Measurements from ENCODE around the gene POLD3. TPM values are rescaled to one million over a fixed set of nuclear protein-coding genes. Genes with fewer than 3 reads are reported as not detected.

POLD3 gene
- total and polyA plus RNA-seq, 2 donors (not counting 1 experiment from before 2014, with no cell fraction given): 4.6 to 17.6 TPM

GRCh38 chr11:74646215-74646614 is 53.8 kb downstream of the POLD3 start:
- H3K27me3 Mint-ChIP-seq: no peaks in the 10 kb centered on the region
- TF ChIP-seq EZH2 (IDR thresholded peaks at IDR 0.05; ENCODE audit: borderline replicate concordance, insufficient read depth, low read depth, low read length, poor library complexity, severe bottlenecking) (no peak), CTCF (IDR thresholded peaks at IDR 0.05) (no peak)
- no peaks in the 10 kb centered on the region for H3K27me3 ChIP-seq (replicated peaks in 1 of 4; ENCODE audit: control extremely low read depth in 1 of 4, control insufficient read depth in 3 of 4, insufficient read depth in 4 of 4, low read length in 3 of 4)
- no peak for ATAC-seq (ENCODE audit: low read depth)
- ChIA-PET CTCF (no interaction called here), POLR2A (no interaction called here)
- H3K4me2 ChIP-seq (replicated peaks; ENCODE audit: low read depth, low read length, poor library complexity, severe bottlenecking): no peak overlapping the region
- H3K9ac ChIP-seq (ENCODE audit: low read length): no peak overlapping the region
- H2AFZ ChIP-seq (ENCODE audit: insufficient read depth, low read depth, low read length, poor library complexity, severe bottlenecking): no peak overlapping the region
- DNase-seq: no peak
- no CpG with 5 or more reads among the region's 4 CpGs for WGBS (ENCODE audit: insufficient coverage)
- no peaks in the 10 kb centered on the region for H3K4me1 Mint-ChIP-seq
- no peak overlapping the region for H3K4me3 Mint-ChIP-seq
- H3K4me1 ChIP-seq (ENCODE audit: control insufficient read depth in 2 of 2, insufficient read depth in 2 of 2, low read length in 2 of 2): no peaks in the 10 kb centered on the region
- peaks cover 0 to 17% of the 10 kb centered on the region in 2 experiments for H3K36me3 ChIP-seq (replicated peaks in 1 of 2; ENCODE audit: control extremely low read depth in 1 of 2, control insufficient read depth in 1 of 2, extremely low read depth in 1 of 2, insufficient read depth in 2 of 2, low read length in 1 of 2)
- H3K27ac Mint-ChIP-seq: no peak overlapping the region
- H3K79me2 ChIP-seq (ENCODE audit: control insufficient read depth, insufficient read depth, low read length): no peaks in the 10 kb centered on the region
- no peaks in the 10 kb centered on the region for H3K9me3 Mint-ChIP-seq (ENCODE audit: insufficient read depth)
- H3K4me3 ChIP-seq (ENCODE audit: control extremely low read depth in 1 of 5, extremely low read depth in 1 of 5, insufficient read depth in 1 of 5, low read depth in 2 of 5, low read length in 4 of 5): no peak overlapping the region
- no peaks in the 10 kb centered on the region for H3K9me3 ChIP-seq (ENCODE audit: control extremely low read depth in 1 of 3, control insufficient read depth in 2 of 3, insufficient read depth in 1 of 3, low read length in 2 of 3)
- H3K27ac ChIP-seq (ENCODE audit: low read length in 2 of 2): no peak overlapping the region
- intact Hi-C loops (cut with micrococcal nuclease): no loop called here
- no peaks in the 10 kb centered on the region for H4K20me1 ChIP-seq (ENCODE audit: control insufficient read depth, insufficient read depth, low read length, poor library complexity, severe bottlenecking)

- Histone ChIP-seq H4K20me1 (ENCODE audit: control insufficient read depth, insufficient read depth, low read length, poor library complexity, severe bottlenecking) (no peaks in the 10 kb centered on the region), H3K4me1 (ENCODE audit: control insufficient read depth in 2 of 2, insufficient read depth in 2 of 2, low read length in 2 of 2) (no peaks in the 10 kb centered on the region), H3K79me2 (ENCODE audit: control insufficient read depth, insufficient read depth, low read length) (no peaks in the 10 kb centered on the region), H3K4me3 (ENCODE audit: control extremely low read depth in 1 of 5, extremely low read depth in 1 of 5, insufficient read depth in 1 of 5, low read depth in 2 of 5, low read length in 4 of 5) (no peak overlapping the region), H3K36me3 (replicated peaks in 1 of 2; ENCODE audit: control extremely low read depth in 1 of 2, control insufficient read depth in 1 of 2, extremely low read depth in 1 of 2, insufficient read depth in 2 of 2, low read length in 1 of 2) (peaks cover 0 to 10% of the 10 kb centered on the region in 2 experiments), H2AFZ (ENCODE audit: insufficient read depth, low read depth, low read length, poor library complexity, severe bottlenecking) (no peak overlapping the region), H3K4me2 (replicated peaks; ENCODE audit: low read depth, low read length, poor library complexity, severe bottlenecking) (no peak overlapping the region), H3K9ac (ENCODE audit: low read length) (no peak overlapping the region), H3K9me3 (ENCODE audit: control extremely low read depth in 1 of 3, control insufficient read depth in 2 of 3, insufficient read depth in 1 of 3, low read length in 2 of 3) (no peaks in the 10 kb centered on the region), H3K27ac (ENCODE audit: low read length in 2 of 2) (no peak overlapping the region), H3K27me3 (replicated peaks in 1 of 4; ENCODE audit: control extremely low read depth in 1 of 4, control insufficient read depth in 3 of 4, insufficient read depth in 4 of 4, low read length in 3 of 4) (no peaks in the 10 kb centered on the region)
- no peak for DNase-seq
- no peak for ATAC-seq (ENCODE audit: low read depth)
- Mint-ChIP-seq H3K27ac (no peak overlapping the region), H3K27me3 (no peaks in the 10 kb centered on the region), H3K4me1 (no peaks in the 10 kb centered on the region), H3K4me3 (no peak overlapping the region), H3K9me3 (ENCODE audit: insufficient read depth) (no peaks in the 10 kb centered on the region)
- intact Hi-C loops (cut with micrococcal nuclease): no loop called here
- TF ChIP-seq CTCF (IDR thresholded peaks at IDR 0.05): no peak
- no peak for TF ChIP-seq EZH2 (IDR thresholded peaks at IDR 0.05; ENCODE audit: borderline replicate concordance, insufficient read depth, low read depth, low read length, poor library complexity, severe bottlenecking)
- ChIA-PET POLR2A (interaction anchor here (0.6 kb wide), 1 partner anchor 1112 kb away, joined by 4 read pairs; no protein-coding TSS in a partner anchor), CTCF (no interaction called here)
- 100% methylated on average over 4 of the region's 7 CpGs for WGBS (ENCODE audit: insufficient coverage)
These were observed 54.6 kb downstream of the POLD3 start for GRCh38 chr11:74646954-74647353.

Data from B cell (primary cell).